H1 (cell line): ENCODE measurements around the gene MAPK14.
"Not testable (repeated sequence)": the region's sequence is repeated elsewhere in the genome, so short reads cannot be mapped to it uniquely, and the experiment has no call there.

ENCODE experiments used
- ASH2L ChIP-seq: fragments of 200-600, 300-600 bp; sonication (generic); IDR thresholded peaks from one replicate; pipeline ENCODE4 v1.7.1; 2017; ENCODE audit warnings: low read length
- CTCF ChIP-seq, 3 experiments: IDR thresholded peaks; 1 replicate in 2 of 3; 2 replicates in 1 of 3; pipeline versions ENCODE4 v1.5.1 to v1.6.1; 2011; ENCODE audit warnings: low read length in 3 of 3, mild to moderate bottlenecking in 3 of 3, inconsistent platforms in 2 of 3, low read depth in 1 of 3, moderate library complexity in 1 of 3; ENCODE audit not compliant: insufficient read depth in 1 of 3; ENCODE audit errors: control extremely low read depth in 1 of 3
- EGR1 ChIP-seq: IDR thresholded peaks from 2 replicates; pipeline ENCODE4 v1.6.1; 2011; ENCODE audit warnings: low read depth, low read length, borderline replicate concordance
- GTF2F1 ChIP-seq: IDR thresholded peaks from 2 replicates; pipeline ENCODE4 v1.6.1; 2012; ENCODE audit warnings: low read depth, low read length, improper control_type of control experiment, borderline replicate concordance
- POLR2A ChIP-seq, 2 experiments: IDR thresholded peaks; 1 replicate in 1 of 2; 2 replicates in 1 of 2; pipeline ENCODE4 v1.6.1; 2011; ENCODE audit warnings: low read depth in 2 of 2, low read length in 2 of 2, mild to moderate bottlenecking in 2 of 2; ENCODE audit errors: control extremely low read depth in 1 of 2
- POU5F1 ChIP-seq: IDR thresholded peaks from 2 replicates; pipeline ENCODE4 v1.6.1; 2011; ENCODE audit warnings: low read depth, mild to moderate bottlenecking, low read length, moderate library complexity
- SP1 ChIP-seq: IDR thresholded peaks from 2 replicates; pipeline ENCODE4 v1.6.1; 2011; ENCODE audit warnings: low read depth, low read length
- ZNF274 ChIP-seq: IDR thresholded peaks from 2 replicates; pipeline ENCODE4 v1.7.0; 2012; ENCODE audit warnings: low read length, borderline replicate concordance; ENCODE audit errors: extremely low read depth

GRCh38 chr6:35980126-35980525 is 47.5 kb upstream of the MAPK14 start:
- TF ChIP-seq GTF2F1; CTCF (IDR thresholded peaks at IDR 0.05; ENCODE audit: control extremely low read depth in 1 of 3, insufficient read depth in 1 of 3, low read depth in 1 of 3, low read length in 3 of 3); POLR2A (IDR thresholded peaks at IDR 0.05; ENCODE audit: control extremely low read depth in 1 of 2, low read depth in 2 of 2, low read length in 2 of 2); ZNF274; ASH2L; SP1; POU5F1; EGR1: not testable (repeated sequence)
